Measurements from ENCODE around the gene RASGRP2.
"Not testable (repeated sequence)": the region's sequence is repeated elsewhere in the genome, so short reads cannot be mapped to it uniquely, and the experiment has no call there.

Gene RASGRP2

DNA sequence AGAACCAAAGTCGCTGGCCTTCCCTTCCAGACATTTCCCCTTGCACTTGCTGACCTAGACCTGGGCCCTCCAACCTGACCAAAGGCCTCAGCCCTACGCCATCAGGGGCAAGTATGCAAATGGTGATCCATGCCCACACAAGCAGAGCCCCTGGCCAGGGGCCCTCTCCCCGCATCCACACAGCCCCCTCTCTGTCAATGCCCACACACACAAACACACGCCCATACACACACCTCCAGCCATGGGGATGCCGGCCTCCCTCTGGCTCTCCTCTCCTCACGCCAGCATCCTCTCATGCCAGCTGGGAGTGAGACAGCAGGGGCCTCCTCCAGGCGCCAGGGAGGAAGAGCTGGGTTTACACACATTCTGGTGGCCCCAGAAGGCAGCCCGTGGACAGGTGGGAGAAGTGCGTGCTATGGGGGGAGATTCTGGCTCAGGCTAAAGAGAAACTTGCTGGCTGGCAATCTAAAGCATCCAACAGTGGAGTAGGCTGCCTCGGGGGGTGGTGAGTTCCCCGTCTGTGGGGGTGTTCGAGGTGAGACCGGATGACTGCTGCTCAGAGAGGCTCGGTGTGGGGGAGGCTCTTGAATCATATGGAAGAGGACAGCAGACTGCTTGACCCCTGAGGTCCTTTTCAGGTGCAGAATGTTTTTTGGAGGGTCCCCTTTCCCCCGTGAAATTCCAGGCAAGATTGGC lies 25.7 kb downstream of the RASGRP2 start:
- DNase-seq, result no peak

DNA sequence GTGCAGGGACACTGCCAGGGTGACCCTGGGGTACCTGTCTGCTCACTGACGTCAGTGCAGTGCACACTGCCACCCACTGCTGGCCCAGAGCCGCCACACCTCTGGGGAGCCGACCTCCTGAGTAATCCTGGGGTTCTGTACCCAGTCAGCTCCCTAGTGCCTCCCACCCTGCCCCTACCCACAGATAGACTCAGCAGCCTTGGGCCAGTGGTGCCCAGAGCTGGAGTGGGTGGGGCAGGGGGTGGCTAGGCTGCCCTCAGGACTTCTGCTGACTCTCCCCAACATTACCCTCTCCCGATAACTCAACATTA lies 26.7 kb downstream of the RASGRP2 start:
- DNase-seq, result no peak

DNA sequence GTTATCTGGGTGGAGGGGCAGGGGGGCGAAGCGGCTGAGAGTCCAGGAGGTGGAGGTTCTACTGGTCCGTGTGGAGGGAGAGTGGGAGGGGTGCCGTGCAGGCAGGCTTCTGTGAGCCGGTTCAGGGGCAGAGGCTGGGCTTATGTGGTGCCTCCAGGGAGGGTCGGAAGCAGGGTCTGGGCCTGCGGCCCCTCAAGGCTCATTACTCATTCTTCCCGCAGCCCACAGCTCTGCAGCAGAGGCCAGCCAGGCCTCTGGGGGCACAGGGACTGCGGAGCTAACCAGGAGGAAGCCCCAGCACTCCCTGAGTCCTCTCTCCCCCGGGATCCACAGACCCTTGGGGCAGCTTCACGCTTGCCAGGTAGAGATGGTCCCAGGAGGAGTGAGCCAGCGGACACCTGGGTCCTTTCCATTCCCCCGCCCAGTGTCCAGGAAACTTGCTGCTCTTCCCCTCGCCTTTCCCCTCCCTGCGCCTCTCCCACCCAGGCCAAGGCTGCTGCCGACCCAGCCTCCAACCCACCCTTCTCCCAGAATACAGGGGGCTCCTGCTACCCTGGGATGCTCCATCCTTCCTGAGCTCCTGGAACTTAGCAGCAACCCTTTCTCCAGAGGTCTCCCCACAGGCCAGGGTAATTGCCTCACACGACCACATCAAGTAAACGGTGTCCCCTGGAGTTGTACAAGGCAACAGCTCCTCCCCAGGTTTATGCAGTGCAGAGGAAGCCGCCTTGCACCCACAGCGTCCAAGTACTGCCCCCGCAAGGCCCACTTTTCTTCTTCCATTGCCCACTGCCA lies 27.3 kb downstream of the RASGRP2 start:
- no peak for DNase-seq

DNA sequence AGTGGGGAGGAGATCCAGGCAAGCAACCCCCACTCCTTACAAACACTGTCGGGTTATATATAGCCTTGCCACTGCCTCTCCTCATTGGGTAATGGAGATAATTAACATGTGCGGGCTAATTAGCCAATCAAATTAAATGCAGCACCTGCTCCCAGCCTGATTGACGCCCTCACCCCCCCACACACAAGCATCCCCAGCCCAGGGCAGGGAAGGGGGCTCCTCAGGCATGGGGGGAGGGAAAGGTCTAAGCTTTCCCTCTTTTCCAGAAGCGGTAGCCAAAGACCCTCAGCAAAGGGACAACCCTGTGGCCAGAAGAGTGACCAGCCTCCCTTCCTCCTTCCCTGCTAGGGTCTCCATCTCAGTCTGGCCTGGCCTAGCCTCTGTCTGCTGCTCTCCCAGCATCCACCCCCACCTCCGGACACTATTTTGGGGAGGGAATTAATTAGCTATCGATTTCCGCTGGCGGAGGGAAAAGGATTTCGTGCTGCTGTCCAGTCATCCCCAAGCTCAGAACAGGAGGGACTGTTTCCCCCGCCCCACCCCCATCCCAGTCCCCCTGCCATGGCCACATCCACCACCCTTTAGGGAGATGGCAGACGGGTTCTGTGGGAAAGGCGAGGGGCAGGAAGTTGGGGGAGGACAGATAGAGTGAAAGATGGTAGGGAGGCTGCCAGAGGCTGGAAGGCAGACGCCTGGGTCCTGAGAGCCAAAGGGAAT lies 28.0 kb downstream of the RASGRP2 start:
- no peak for DNase-seq

DNA sequence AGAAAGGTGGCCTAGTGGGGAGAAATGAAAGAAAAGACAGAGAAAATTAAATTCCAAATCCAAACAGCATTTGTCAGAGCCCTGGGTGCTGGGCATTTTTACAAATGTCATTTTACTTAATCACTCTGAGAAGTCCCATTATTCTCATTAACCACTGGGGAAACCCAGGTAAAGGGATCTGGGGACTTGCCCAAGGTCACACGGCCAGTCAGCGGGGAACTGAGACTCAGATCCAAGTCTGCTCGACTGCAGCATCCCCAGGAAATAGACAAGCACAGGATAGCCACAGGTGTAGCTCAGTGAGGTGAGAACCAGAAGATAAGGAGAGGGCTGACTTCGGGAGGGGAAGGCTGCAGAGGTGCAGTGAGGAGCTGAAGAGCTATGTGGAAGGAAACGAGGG lies 28.8 kb downstream of the RASGRP2 start:
- DNase-seq, result no peak

DNA sequence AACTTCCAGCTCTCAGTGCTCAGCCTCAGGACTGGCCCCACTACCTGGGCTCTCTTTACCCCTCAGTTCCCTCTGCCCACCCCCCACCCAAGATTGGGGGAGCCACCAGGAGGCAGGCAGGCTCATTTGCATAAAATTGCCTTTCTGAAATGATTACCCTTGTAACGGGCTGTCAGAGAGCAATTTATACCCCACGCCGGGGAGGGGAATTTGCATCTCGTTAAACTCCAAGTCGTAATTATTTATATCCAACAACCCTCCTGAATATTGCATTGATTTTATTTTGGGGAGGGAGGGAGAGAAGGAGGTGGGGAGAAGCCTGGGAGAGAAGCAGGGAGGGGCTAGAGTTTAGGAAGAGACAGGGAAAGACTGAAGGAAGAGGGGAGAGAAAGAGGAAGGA lies 29.3 kb downstream of the RASGRP2 start:
- DNase-seq, result no peak

DNA sequence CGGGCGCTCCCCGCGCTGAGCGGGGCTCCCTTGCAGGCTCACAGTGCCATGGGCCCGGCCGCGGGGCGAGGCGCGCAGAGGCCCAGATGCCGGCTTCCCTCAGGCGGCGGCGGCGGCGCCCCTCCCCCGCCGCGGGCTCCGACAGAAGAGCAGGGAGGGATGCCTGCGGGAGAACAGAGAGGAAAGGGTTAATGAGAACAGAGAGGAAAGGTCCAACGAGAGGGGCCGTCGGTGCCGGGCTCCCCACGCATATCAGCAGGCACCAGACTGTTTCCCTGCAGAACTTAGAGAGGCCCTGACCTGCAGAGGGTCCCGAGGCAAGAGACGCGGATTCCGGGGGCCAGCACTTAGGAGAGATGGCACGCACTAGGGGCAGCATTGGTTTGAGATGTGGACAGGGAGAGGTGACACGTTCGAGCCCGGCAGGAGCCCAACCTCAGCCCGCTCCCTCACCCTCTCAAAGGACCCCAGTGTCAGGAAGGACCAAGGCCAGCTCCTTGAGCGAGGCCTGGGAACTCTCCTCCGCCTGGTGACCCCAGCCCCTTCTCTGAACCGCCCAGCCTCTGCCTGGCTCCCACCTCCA lies 30.1 kb downstream of the RASGRP2 start:
- no peak for DNase-seq

DNA sequence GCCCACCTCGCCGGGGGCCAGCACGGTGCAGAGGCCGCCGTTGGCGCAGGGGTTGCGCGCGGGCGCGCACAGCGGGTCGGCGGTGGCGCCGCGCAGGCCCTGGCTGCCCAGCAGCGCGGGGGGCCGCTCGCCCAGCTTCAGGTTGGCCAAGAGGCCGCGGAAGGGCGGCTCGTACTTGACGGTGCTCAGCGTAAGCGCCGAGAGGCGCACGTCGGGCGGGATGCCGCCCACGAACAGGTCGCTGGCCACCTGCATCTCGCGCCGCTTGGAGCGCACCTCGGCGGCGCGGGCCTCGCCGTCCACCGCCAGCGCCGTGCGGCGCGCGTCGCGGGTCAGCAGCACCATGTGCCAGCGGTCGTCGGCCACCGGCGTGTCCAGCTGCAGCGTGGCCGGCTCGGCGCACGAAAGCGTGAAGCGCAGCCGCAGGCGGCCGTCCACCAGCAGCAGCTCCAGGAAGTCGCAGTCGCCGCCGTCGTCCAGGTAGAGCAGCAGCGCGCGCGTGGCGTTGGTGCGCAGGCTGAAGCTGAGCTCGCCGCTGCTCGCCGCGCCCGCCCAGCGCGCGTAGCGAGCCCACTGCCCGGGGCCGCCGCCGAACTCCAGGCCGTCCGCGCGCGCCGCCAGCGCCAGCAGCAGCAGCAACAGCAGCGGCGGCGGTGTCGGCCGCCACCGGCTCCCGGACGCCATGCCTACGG lies 30.8 kb downstream of the RASGRP2 start:
- no peak for DNase-seq

DNA sequence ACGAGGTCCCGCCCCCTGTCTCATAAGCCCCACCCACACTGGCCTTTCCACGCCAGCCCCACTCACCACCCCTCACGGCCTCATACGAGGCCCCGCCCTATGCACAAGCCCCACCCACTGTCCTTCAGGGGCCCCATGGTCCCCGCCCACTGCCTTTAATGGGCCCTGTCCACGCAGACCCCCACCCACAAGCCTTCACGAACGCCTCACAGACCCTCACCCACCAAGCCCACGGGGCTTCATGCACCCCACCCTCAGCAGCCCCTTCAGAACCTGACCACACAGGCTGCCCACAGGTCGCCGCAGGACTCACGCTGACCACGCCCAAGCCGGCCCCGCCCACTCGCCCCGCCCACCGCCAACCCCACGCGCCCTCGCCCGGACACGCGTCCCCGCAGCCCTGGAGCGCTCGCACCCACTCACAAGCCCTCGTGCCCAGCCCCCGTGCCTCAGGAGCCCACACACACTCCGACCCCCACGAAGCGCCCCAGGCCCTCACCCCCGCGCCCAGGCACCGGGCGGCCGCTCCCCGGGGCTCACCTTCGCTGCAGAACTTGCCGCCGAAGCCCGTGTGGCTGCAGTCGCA lies 31.4 kb downstream of the RASGRP2 start:
- DNase-seq, result no peak

DNA sequence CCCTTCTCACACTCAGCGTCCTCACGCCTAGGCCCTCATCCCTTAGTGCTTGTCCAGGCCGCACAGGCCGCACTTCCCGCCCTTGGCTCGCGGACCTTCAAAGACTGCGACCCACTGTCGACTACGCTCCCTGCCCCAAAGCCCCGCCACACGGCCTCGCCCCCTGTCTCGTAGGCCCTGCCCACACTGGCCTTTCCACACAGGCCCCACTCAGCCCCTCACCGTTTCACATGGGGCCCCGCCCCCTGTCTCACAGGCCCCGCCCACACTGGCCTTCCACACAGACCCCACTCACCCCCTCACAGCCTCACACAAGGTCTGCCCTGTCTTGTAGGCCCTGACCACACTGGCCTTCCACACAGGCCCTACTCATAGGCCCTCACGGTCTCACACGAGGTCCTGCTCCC lies 32.0 kb downstream of the RASGRP2 start:
- DNase-seq, result no peak

DNA sequence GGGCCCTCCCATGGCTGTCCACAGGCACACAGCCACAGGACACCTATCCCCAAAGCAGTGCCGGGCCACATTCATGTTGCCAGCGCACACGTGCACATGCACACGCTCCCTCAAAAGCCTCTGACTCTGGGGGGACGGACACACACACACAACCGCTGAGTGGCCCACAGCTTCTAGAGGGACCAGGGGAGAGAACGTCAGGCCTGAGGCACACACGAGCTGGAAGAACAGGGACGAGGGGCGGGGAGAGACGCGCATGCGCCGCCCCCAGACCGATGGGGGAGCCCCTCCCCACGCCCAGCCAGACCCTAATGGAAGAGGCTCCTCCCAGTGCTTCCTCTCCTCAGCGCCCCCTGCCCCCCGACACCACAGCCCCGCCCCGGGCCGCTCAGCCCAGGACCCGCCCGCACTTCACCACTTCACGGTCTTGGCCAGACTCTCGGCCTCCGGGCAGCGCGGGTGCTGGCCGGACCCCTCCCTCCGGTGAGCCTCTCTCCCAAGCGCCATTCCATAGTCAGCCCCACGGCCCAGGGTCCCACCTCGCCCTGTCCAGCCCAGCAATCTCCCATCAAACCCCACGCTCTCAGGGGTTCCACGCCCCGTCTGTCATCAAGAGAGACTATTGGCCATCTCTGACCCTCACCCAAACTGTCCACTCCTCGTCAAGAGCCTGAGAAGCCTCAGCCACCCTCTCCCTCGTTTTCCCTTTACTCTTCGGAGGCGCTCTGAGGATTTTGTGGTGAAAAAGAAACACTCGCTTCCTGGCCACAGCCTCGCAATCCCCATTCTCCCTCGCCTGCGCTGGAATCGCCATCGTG lies 32.6 kb downstream of the RASGRP2 start:
- no peak for DNase-seq

DNA sequence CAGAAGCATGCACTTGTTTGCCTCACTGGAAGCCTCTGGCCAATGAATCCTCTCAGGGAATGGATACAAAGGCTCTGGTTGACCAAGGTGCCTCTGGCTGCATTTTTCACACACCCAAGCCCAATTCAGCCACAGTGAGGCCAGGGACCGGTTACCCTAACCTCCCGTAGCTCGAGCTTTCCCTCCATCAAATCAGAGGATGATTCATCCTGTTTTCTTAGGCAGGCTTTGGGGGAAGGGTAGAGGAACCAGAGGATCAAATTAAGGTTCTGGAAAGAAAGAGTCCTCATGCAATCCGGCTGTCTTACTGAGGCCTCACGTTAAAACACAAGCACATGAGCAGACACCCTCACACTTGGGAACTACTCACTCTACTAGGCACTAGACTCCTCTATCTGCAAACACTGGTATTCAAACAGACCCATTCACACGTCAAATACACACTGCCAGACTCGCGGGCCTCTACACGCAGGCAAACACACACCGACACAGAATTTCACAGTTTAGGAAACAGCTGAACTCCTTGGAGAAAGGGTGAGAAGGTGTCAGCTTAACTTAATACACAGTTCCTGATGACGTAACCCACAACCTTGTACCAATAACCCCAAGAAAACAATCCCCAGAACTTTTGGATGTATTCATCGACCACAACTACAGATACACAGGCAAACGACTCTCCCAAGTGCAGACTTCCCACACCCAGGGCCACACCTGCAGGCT lies 33.4 kb downstream of the RASGRP2 start:
- no peak for DNase-seq

DNA sequence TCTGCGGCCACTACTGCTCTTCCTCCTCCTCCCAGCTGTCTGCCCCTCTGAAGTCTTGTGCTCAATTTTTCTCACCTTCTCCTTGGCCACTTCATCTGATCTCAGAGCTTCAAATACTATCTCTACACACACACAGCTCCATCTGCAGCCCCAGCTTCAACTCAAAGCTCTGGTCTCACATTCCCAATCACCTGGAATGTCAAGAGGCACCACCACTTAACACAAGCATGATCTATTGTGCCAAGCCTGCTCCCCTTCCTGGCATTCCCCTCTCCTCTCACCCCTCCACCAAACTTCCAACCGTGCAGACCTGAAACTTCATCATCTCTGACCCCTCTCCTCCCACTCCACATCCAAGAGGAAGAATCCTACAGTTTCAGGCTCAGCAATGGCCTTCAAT lies 38.4 kb downstream of the RASGRP2 start:
- DNase-seq, result no peak

DNA sequence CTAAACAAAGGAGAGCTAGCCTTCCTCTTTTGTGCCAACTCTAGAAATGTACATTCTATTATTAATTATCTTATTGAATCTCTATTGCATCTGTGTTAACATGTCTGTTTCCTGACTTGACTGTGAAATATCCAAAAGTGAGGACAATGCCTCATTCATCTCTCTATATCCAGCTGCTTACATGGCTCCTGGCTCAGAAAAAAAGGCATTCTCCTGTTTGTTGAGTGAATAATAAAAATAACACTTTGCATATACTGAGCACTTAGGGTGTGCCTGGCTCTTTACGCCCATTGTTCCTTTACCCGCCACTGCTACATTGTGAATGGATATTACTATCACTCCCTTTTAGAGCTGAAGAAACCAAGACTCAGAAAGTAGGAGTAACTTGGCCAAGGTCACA lies 40.9 kb downstream of the RASGRP2 start:
- no peak for DNase-seq

DNA sequence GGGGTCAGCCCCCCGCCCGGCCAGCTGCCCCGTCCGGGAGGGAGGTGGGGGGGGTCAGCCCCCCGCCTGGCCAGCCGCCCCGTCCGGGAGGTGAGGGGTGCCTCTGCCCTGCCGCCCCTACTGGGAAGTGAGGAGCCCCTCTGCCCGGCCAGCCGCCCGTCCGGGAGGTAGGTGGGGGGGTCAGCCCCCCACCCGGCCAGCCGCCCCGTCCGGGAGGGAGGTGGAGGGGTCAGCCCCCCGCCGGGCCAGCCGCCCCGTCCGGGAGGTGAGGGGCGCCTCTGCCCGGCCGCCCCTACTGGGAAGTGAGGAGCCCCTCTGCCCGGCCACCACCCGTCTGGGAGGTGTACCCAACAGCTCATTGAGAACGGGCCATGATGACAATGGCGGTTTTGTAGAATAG lies 42.0 kb downstream of the RASGRP2 start:
- DNase-seq, result not testable (repeated sequence)

DNA sequence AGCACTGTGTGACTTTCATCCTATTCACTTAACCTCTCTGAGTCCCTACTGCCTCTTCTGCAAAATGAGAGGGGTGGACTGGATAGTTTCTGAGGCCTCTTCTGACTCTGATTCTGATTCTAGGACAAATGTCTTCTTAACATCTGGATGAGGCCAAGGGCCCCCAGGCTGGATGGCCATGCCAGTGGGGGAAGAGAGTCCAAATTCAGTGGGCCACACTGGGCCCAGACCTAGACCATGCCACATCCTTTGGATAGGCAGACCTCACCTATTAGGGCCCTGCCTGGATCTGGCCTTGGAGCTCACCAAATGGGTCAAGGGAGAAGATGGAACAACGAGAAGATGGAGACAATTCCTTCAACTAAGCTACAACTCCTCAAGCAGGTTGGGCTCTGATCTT lies 45.5 kb downstream of the RASGRP2 start:
- no peak for DNase-seq

DNA sequence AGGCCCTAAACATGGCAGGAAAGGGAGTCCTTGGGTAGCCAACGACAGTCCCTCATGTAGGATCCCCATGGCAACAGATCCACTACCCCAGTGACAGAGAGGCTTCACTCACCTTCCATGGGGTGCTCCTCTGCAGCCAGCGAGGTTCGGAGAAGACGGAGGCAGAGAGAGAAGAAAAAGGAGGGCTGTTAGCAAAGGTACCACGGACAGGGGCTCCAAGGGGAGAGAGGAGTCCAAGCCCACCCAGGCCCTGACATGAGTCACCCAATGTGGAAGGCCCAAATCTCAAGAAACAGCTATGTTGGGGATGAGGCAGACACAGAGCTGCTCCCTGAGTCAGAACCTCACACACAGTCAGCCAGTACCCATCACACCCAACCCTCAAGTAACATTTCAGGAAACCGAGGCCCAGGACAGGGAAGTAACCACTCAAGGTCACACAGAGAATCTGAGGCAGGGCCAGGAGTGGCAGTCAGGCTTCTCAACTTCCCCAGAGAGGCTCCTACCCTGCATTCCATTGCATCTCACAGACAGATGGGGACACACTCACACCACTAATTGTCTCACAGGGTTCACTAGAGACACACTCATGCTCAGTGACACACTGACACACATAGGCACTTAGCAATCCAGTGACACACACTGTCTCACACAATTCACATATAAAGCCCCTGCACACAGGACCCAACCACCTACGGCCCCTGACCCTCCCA lies 46.1 kb downstream of the RASGRP2 start:
- DNase-seq, result no peak

DNA sequence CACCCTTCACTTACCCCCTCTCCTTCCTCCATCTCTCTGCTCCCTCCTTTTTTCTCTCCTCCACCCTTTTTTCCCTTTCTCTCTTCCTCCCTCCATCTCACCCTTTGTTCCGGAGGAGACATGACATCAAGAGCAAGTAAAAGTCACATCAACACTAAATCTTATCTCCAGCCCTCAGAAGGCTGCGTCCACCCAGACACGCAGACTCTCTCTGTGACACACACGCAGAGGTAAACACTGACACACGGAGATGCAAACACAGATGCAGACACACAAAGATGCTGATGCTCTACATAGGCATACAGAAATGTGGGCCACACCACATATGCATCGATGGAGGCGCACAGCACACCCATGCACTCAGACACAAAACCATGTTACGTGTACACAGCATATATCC lies 47.9 kb downstream of the RASGRP2 start:
- DNase-seq, result no peak

DNA sequence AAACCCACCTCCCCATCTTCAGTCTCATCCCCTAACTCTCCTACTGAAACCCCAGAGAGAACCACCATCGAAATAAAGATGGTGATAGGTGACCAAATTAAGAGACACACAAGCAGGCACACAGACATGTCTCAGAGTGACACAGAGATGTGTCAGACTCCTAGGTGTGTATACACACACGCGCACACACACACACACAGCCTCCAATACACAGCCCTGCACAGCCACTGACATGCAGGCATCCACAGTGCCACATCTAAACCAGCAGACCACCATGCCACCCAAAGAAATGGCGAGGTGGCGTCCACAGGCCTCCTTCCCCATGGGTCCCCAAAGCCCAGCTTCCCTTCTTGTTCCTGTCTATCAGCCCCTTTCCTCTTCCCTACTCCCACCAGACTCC lies 48.4 kb downstream of the RASGRP2 start:
- no peak for DNase-seq

DNA sequence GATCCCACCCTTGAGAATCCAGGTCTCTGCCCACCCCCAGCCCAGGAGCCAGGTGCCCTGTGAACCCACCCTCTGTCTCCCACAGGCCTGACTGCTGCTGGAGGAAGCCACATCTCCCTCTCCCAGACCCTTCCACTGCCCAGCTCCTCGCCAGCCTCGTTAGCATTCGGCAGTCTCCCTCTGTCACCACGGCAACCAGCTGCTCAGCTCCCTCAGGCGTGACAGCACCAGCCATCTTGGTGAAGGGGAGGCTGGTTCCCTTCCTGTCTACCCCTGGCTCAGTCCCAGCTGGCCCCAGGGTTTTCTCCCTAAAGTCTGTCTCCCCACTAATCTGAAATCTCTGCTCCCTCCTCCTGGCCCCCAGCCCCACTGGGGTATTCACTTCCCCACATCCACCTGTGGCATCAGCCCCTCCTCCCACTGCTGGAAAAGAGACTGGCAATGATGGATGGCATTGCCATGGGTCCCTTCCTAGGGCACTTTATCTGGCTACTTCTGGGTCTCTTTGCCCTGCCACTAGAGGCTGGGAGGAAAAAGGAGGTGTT lies 49.0 kb downstream of the RASGRP2 start:
- DNase-seq, result peak; percentile 14

Measured in SHP77 treated with DMSO at 0.1 percent for 48 hours (cell line).